H1 (cell line): Measurements from ENCODE around the gene SEC22C. TPM values are rescaled to one million over a fixed set of nuclear protein-coding genes. Genes with fewer than 3 reads are reported as not detected.

Experiments
- ASH2L ChIP-seq: fragments of 200-600, 300-600 bp; sonication (generic); IDR thresholded peaks from one replicate; pipeline ENCODE4 v1.7.1; 2017; ENCODE audit warnings: low read length
- CBX5 ChIP-seq: fragments of 300-800, 300-1000 bp; sonication (generic); IDR thresholded peaks from 2 replicates; pipeline ENCODE4 v1.7.1; 2016; ENCODE audit warnings: antibody characterized with exemption, low read length, low read depth
- CHD7 ChIP-seq: fragments of 300-600 bp; sonication (generic); IDR thresholded peaks from 2 replicates; pipeline ENCODE4 v1.7.1; 2012; ENCODE audit warnings: low read length, moderate library complexity, mild to moderate bottlenecking, inconsistent platforms; ENCODE audit not compliant: insufficient replicate concordance
- RAD21 ChIP-seq, 2 experiments: IDR thresholded peaks in 1 of 2; conservative IDR thresholded peaks in 1 of 2; 2 replicates each; pipeline ENCODE4 v1.6.1; 2011; ENCODE audit warnings: low read depth in 2 of 2, low read length in 2 of 2, improper control_type of control experiment in 1 of 2, inconsistent platforms in 1 of 2, mild to moderate bottlenecking in 1 of 2, moderate library complexity in 1 of 2
- RXRA ChIP-seq: IDR thresholded peaks from 2 replicates; pipeline ENCODE4 v1.6.1; 2011; ENCODE audit warnings: low read depth, mild to moderate bottlenecking, low read length, moderate library complexity; ENCODE audit not compliant: insufficient read depth
- SRF ChIP-seq: IDR thresholded peaks from 2 replicates; pipeline ENCODE4 v1.6.1; 2011; ENCODE audit warnings: mild to moderate bottlenecking, low read depth, low read length, moderate library complexity
- TAF7 ChIP-seq: optimal IDR thresholded peaks from 2 replicates; pipeline ENCODE3; 2011; ENCODE audit warnings: low read depth, mild to moderate bottlenecking, inconsistent platforms, low read length, moderate library complexity, borderline replicate concordance
- TBP ChIP-seq: IDR thresholded peaks from 2 replicates; pipeline ENCODE4 v1.6.1; 2011; ENCODE audit warnings: low read depth, low read length, improper control_type of control experiment
- TEAD4 ChIP-seq: IDR thresholded peaks from 2 replicates; pipeline ENCODE4 v1.6.1; 2012; ENCODE audit warnings: low read depth, low read length, inconsistent platforms, mixed read lengths
- polyA plus RNA-seq, 7 experiments: library from polyadenylated mRNA; depleted of rRNA in 3 of 7; stranded (reverse) in 5 of 7; unstranded in 2 of 7; fragments of >200 nt in 5 of 7; fragments of 200-250 nt in 2 of 7; gene quantifications; 1 replicate in 5 of 7; 2 replicates in 1 of 7; 4 replicates in 1 of 7; pipeline versions ENCODE4 v1.2.1 to v1.2.3, GENCODE V29; 2011 to 2013; ENCODE audit warnings: missing spikeins in 2 of 7, mixed read lengths in 2 of 7
- total RNA-seq: library from RNA; stranded (reverse); fragmentation: NEBNext Ultra II Directional; extraction: Animal tissue kit (Norgen Biotek cat#: 25700); gene quantifications from 2 replicates; pipeline ENCODE4 v1.2.1, GENCODE V29; 2021

Gene SEC22C
- total and polyA plus RNA-seq, 2 of the 8 experiments (the other 6 are each of a cell fraction or from before 2014, with no cell fraction given): 23.4 to 38.3 TPM

GRCh38 chr3:42575137-42575741 lies 6.5 kb downstream of the SEC22C start (continued):
- TF ChIP-seq CHD7: no peak
- TF ChIP-seq RXRA: no peak
- no peak for TF ChIP-seq SRF
- no peak for TF ChIP-seq TEAD4
- TF ChIP-seq RAD21 (IDR thresholded peaks at IDR 0.05 in 1 of 2, conservative IDR thresholded peaks at IDR 0.05 in 1 of 2; ENCODE audit: low read depth in 2 of 2, low read length in 2 of 2): no peak
- no peak for TF ChIP-seq TAF7
- TF ChIP-seq ASH2L: no peak
- TF ChIP-seq TBP: no peak
- TF ChIP-seq CBX5: no peak
